EL (cell line): ENCODE results near the gene CNOT2.

Experiments
- DNase-seq: peaks from one replicate; pipeline ENCODE4 v3.0.0-alpha.2; 2016

CNOT2 gene

GRCh38 chr12:70242695-70243509 lies at the start of gene CNOT2:
CNOT2 (plus strand) TSS chr12:70243433; CDS start chr12:70278227, 34,794 bp downstream.
- peak; percentile 90 for DNase-seq

GRCh38 chr12:70194076-70194475 lies 49.2 kb upstream of the CNOT2 start:
- DNase-seq = no peak

- no peak for DNase-seq
These were observed 46.4 kb upstream of the CNOT2 start for GRCh38 chr12:70196811-70197281.

- DNase-seq = no peak
These were observed 45.9 kb upstream of the CNOT2 start for GRCh38 chr12:70197345-70197744.

- DNase-seq = no peak
These were observed 29.5 kb upstream of the CNOT2 start for GRCh38 chr12:70213707-70214106.

GRCh38 chr12:70214972-70215617 lies 28.1 kb upstream of the CNOT2 start:
- DNase-seq = no peak

- DNase-seq = no peak
These were observed 25.8 kb upstream of the CNOT2 start for GRCh38 chr12:70217416-70217815.

GRCh38 chr12:70221626-70222025 lies 21.6 kb upstream of the CNOT2 start:
- no peak for DNase-seq

- DNase-seq = no peak
These were observed 15.3 kb upstream of the CNOT2 start for GRCh38 chr12:70227911-70228310.

- DNase-seq = no peak
These were observed 12.2 kb upstream of the CNOT2 start for GRCh38 chr12:70230934-70231606.

GRCh38 chr12:70236990-70237389 lies 6.2 kb upstream of the CNOT2 start:
- DNase-seq = no peak

- no peak for DNase-seq
These were observed 2.6 kb upstream of the CNOT2 start for GRCh38 chr12:70240673-70241072.

GRCh38 chr12:70241845-70242244 lies 1.4 kb upstream of the CNOT2 start:
- DNase-seq = no peak

- DNase-seq = peak; percentile 71
These were observed 508 bp downstream of the CNOT2 start for GRCh38 chr12:70243510-70244371.

- no peak for DNase-seq
These were observed 1.2 kb downstream of the CNOT2 start for GRCh38 chr12:70244409-70244808.

GRCh38 chr12:70245458-70245857 lies 2.2 kb downstream of the CNOT2 start:
- no peak for DNase-seq

GRCh38 chr12:70246580-70246979 lies 3.3 kb downstream of the CNOT2 start:
- peak; percentile 31 for DNase-seq

GRCh38 chr12:70247653-70248199 lies 4.5 kb downstream of the CNOT2 start:
- DNase-seq = no peak

GRCh38 chr12:70248876-70249275 lies 5.6 kb downstream of the CNOT2 start:
- DNase-seq = no peak

- no peak for DNase-seq
These were observed 6.7 kb downstream of the CNOT2 start for GRCh38 chr12:70249903-70250302.

GRCh38 chr12:70251226-70251625 lies 8.0 kb downstream of the CNOT2 start:
- DNase-seq = no peak

GRCh38 chr12:70251661-70252060 lies 8.4 kb downstream of the CNOT2 start:
- DNase-seq = no peak
